GM12878 (cell line): ENCODE results near the gene MACROD2. TPM values are rescaled to one million over a fixed set of nuclear protein-coding genes. Genes with fewer than 3 reads are reported as not detected.

Experiments used
- ATAC-seq: fragments of 200-7000 bp; cut with Tn5 transposase; 3 replicates; pipeline ENCODE4 v1.9.1; 2020; ENCODE audit warnings: mild to moderate bottlenecking, moderate library complexity
- BruUV-seq: library from RNA; stranded (reverse); fragments of 400-500 nt; replicated peaks from 2 replicates; lab custom pipeline; 2021; lab: Mats Ljungman, UMichigan
- CTCF ChIA-PET: fragments of 300-600 bp; sonication (Branson Sonifier 250); formaldehyde crosslinking; extraction: SDS; loops from one replicate; lab custom pipeline; 2021; ENCODE audit warnings: inconsistent platforms; lab: Yijun Ruan, JAX
- POLR2A ChIA-PET: fragments of 350-600 bp; formaldehyde crosslinking; extraction: SDS; loops from one replicate; lab custom pipeline; 2021; ENCODE audit warnings: inconsistent platforms; lab: Charles Lee
- RAD21 ChIA-PET: fragments of 300-600 bp; sonication (Branson Sonifier 250); formaldehyde crosslinking; loops from one replicate; lab custom pipeline; 2023; ENCODE audit warnings: antibody characterized with exemption; ENCODE audit not compliant: unreplicated experiment; lab: Charles Lee
- SMC1A ChIA-PET: fragments of 300-600 bp; sonication (Branson Sonifier 250); formaldehyde crosslinking; loops from one replicate; lab custom pipeline; 2023; ENCODE audit not compliant: unreplicated experiment, uncharacterized antibody; lab: Charles Lee
- DNase-seq: peaks from one replicate; pipeline ENCODE4 v3.0.0-alpha.2; 2011; ENCODE audit warnings: low read depth, low spot score
- FAIRE-seq: peaks from 3 replicates; lab custom pipeline; 2011; peaks lifted over from hg19 to GRCh38; lab: Jason Lieb, UNC
- H2AFZ ChIP-seq: 2 replicates; pipeline ENCODE4 v1.6.0; 2011; ENCODE audit warnings: low read depth, low read length, control low read depth; ENCODE audit not compliant: control insufficient read depth
- H3K27ac ChIP-seq: 2 replicates; pipeline ENCODE4 v1.5.1; 2011; ENCODE audit warnings: control low read depth; ENCODE audit not compliant: control insufficient read depth, insufficient read depth
- H3K27me3 ChIP-seq, 2 experiments: replicated peaks in 1 of 2; 2 replicates each; pipeline versions ENCODE4 v1.6.0 to v1.6.1; 2011; ENCODE audit warnings: low read length in 1 of 2; ENCODE audit not compliant: control insufficient read depth in 2 of 2, insufficient read depth in 2 of 2
- H3K36me3 ChIP-seq, 2 experiments: 2 replicates each; pipeline ENCODE4 v1.5.1; 2011; ENCODE audit warnings: low read length in 1 of 2; ENCODE audit not compliant: control insufficient read depth in 2 of 2, insufficient read depth in 2 of 2
- H3K4me1 ChIP-seq: 2 replicates; pipeline ENCODE4 v1.6.1; 2011; ENCODE audit warnings: mild to moderate bottlenecking, low read length, moderate library complexity, mixed read lengths; ENCODE audit not compliant: control insufficient read depth, insufficient read depth
- H3K4me2 ChIP-seq: 2 replicates; pipeline ENCODE4 v1.6.0; 2011; ENCODE audit warnings: control low read depth; ENCODE audit not compliant: control insufficient read depth, insufficient read depth
- H3K4me3 ChIP-seq: fragments of 200-600 bp; sonication (generic); 2 replicates; pipeline ENCODE4 v1.5.1; 2016
- H3K79me2 ChIP-seq: 2 replicates; pipeline ENCODE4 v1.6.0; 2011; ENCODE audit warnings: low read length; ENCODE audit not compliant: control insufficient read depth, insufficient read depth
- H3K9ac ChIP-seq: 2 replicates; pipeline ENCODE4 v1.8.0; 2011; ENCODE audit warnings: low read length, control low read depth, mixed read lengths; ENCODE audit not compliant: control insufficient read depth, insufficient read depth
- H3K9me3 ChIP-seq: replicated peaks from 3 replicates; pipeline ENCODE4 v1.5.1; 2011; ENCODE audit warnings: mild to moderate bottlenecking, low read length; ENCODE audit not compliant: control insufficient read depth, insufficient read depth
- H4K20me1 ChIP-seq: 2 replicates; pipeline ENCODE4 v1.6.0; 2011; ENCODE audit not compliant: control insufficient read depth, insufficient read depth
- ATF2 ChIP-seq: IDR thresholded peaks from 2 replicates; pipeline ENCODE4 v1.6.1; 2012; ENCODE audit warnings: low read length, inconsistent platforms
- BMI1 ChIP-seq: fragments of 450-650 bp; IDR thresholded peaks from 2 replicates; pipeline ENCODE4 v1.6.1; 2016; ENCODE audit warnings: mild to moderate bottlenecking, moderate library complexity, borderline replicate concordance
- BRCA1 ChIP-seq: IDR thresholded peaks from 2 replicates; pipeline ENCODE4 v1.6.1; 2011; ENCODE audit warnings: low read depth, low read length, improper control_type of control experiment
- KDM1A ChIP-seq: fragments of 200-600 bp; sonication (generic); IDR thresholded peaks from 2 replicates; pipeline ENCODE4 v1.6.1; 2016; ENCODE audit warnings: borderline replicate concordance
- RAD21 ChIP-seq: IDR thresholded peaks from 2 replicates; pipeline ENCODE4 v1.6.1; 2011; ENCODE audit warnings: mild to moderate bottlenecking, low read depth, low read length, moderate library complexity; ENCODE audit not compliant: insufficient read depth
- ZNF24 ChIP-seq: fragments of 450-650 bp; IDR thresholded peaks from 2 replicates; pipeline ENCODE4 v1.6.1; 2017; ENCODE audit warnings: antibody characterized with exemption, mild to moderate bottlenecking
- ZNF384 ChIP-seq: IDR thresholded peaks from 2 replicates; pipeline ENCODE4 v1.6.1; 2012; ENCODE audit warnings: low read depth, mild to moderate bottlenecking, low read length, improper control_type of control experiment, borderline replicate concordance
- WGBS: methylation state at CpG from one replicate; pipeline ENCODE4 v1.1.6; 2016; ENCODE audit warnings: low lambda C conversion rate; ENCODE audit not compliant: insufficient replicate concordance, insufficient coverage; ENCODE audit errors: missing lambda C conversion rate; 5-methylcytosine and 5-hydroxymethylcytosine counted together
- in situ Hi-C: fragments of 300-500 bp; cut with MboI; formaldehyde crosslinking; loops from 9 replicates; pipeline ENCODE4 v1.14.3; 2018; ENCODE audit warnings: mixed read lengths
- intact Hi-C: fragments of 100-400 bp; cut with micrococcal nuclease; formaldehyde crosslinking; loops from one replicate; pipeline ENCODE4 v1.14.2; 2022; ENCODE audit not compliant: unreplicated experiment
- polyA plus RNA-seq, 11 experiments: library from polyadenylated mRNA; depleted of rRNA in 4 of 11; unstranded in 6 of 11; stranded (reverse) in 5 of 11; fragments of >200 nt; fragmentation: Nextera tagmentation in 4 of 11; fragmentation: Illumina TruSeq in 1 of 11; extraction: Ambion mirVana in 4 of 11; extraction: Trizol in 1 of 11; gene quantifications; 1 replicate in 1 of 11; 2 replicates in 10 of 11; pipeline versions ENCODE4 v1.2.1 to v1.2.3, GENCODE V29; 2011 to 2016; ENCODE audit warnings: inconsistent platforms in 2 of 11, missing spikeins in 2 of 11, low read depth in 1 of 11
- total RNA-seq, 4 experiments: library from RNA; depleted of rRNA in 3 of 4; stranded (reverse); fragments of >200 nt in 3 of 4; fragmentation: Illumina TruSeq in 1 of 4; extraction: Trizol in 1 of 4; gene quantifications; 2 replicates each; pipeline versions ENCODE4 v1.2.1 to v1.2.3, GENCODE V29; 2013 to 2021
- TF ChIP-seq, protein P1 (sequence below): fragments of 450-650 bp; IDR thresholded peaks from 2 replicates; pipeline ENCODE4 v1.6.1; 2016; ENCODE audit warnings: mild to moderate bottlenecking, moderate library complexity, borderline replicate concordance
- TF ChIP-seq, protein P2 (sequence below): IDR thresholded peaks from 2 replicates; pipeline ENCODE4 v1.6.1; 2012; ENCODE audit warnings: mild to moderate bottlenecking, low read depth, low read length

The MACROD2 gene
- total and polyA plus RNA-seq, 10 of the 15 experiments (the other 5 are each of a cell fraction or from before 2014, with no cell fraction given) = 1.1 to 21.5 (median 2.2) TPM

- H3K36me3 ChIP-seq = no peaks in the 10 kb centered on the region
- H4K20me1 ChIP-seq = no peaks in the 10 kb centered on the region
- no peak for ATAC-seq
- no peak overlapping the region for H3K9ac ChIP-seq
- ChIA-PET SMC1A (no interaction called here), RAD21 (no interaction called here), CTCF (no interaction called here), POLR2A (no interaction called here)
- no TSS peak for BruUV-seq
- in situ Hi-C loops (no loop called here), intact Hi-C loops (no loop called here)
- no peak overlapping the region for H2AFZ ChIP-seq
- FAIRE-seq = no peak
- no peaks in the 10 kb centered on the region; a peak in 1 of 4 replicates for H3K27me3 ChIP-seq
- TF ChIP-seq, protein P1, sequence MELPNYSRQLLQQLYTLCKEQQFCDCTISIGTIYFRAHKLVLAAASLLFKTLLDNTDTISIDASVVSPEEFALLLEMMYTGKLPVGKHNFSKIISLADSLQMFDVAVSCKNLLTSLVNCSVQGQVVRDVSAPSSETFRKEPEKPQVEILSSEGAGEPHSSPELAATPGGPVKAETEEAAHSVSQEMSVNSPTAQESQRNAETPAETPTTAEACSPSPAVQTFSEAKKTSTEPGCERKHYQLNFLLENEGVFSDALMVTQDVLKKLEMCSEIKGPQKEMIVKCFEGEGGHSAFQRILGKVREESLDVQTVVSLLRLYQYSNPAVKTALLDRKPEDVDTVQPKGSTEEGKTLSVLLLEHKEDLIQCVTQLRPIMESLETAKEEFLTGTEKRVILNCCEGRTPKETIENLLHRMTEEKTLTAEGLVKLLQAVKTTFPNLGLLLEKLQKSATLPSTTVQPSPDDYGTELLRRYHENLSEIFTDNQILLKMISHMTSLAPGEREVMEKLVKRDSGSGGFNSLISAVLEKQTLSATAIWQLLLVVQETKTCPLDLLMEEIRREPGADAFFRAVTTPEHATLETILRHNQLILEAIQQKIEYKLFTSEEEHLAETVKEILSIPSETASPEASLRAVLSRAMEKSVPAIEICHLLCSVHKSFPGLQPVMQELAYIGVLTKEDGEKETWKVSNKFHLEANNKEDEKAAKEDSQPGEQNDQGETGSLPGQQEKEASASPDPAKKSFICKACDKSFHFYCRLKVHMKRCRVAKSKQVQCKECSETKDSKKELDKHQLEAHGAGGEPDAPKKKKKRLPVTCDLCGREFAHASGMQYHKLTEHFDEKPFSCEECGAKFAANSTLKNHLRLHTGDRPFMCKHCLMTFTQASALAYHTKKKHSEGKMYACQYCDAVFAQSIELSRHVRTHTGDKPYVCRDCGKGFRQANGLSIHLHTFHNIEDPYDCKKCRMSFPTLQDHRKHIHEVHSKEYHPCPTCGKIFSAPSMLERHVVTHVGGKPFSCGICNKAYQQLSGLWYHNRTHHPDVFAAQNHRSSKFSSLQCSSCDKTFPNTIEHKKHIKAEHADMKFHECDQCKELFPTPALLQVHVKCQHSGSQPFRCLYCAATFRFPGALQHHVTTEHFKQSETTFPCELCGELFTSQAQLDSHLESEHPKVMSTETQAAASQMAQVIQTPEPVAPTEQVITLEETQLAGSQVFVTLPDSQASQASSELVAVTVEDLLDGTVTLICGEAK = no peak
- no peak for TF ChIP-seq ATF2
- no peak for TF ChIP-seq BMI1
- no peak for TF ChIP-seq KDM1A
- TF ChIP-seq RAD21 = no peak
- TF ChIP-seq, protein P2, sequence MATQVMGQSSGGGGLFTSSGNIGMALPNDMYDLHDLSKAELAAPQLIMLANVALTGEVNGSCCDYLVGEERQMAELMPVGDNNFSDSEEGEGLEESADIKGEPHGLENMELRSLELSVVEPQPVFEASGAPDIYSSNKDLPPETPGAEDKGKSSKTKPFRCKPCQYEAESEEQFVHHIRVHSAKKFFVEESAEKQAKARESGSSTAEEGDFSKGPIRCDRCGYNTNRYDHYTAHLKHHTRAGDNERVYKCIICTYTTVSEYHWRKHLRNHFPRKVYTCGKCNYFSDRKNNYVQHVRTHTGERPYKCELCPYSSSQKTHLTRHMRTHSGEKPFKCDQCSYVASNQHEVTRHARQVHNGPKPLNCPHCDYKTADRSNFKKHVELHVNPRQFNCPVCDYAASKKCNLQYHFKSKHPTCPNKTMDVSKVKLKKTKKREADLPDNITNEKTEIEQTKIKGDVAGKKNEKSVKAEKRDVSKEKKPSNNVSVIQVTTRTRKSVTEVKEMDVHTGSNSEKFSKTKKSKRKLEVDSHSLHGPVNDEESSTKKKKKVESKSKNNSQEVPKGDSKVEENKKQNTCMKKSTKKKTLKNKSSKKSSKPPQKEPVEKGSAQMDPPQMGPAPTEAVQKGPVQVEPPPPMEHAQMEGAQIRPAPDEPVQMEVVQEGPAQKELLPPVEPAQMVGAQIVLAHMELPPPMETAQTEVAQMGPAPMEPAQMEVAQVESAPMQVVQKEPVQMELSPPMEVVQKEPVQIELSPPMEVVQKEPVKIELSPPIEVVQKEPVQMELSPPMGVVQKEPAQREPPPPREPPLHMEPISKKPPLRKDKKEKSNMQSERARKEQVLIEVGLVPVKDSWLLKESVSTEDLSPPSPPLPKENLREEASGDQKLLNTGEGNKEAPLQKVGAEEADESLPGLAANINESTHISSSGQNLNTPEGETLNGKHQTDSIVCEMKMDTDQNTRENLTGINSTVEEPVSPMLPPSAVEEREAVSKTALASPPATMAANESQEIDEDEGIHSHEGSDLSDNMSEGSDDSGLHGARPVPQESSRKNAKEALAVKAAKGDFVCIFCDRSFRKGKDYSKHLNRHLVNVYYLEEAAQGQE = no peak
- TF ChIP-seq ZNF384 = no peak
- no peak for TF ChIP-seq BRCA1
- TF ChIP-seq ZNF24 = no peak
- H3K9me3 ChIP-seq = no peaks in the 10 kb centered on the region
- DNase-seq = no peak
- 0% methylated on average over 2 of the region's 2 CpGs for WGBS
- no peak overlapping the region for H3K4me2 ChIP-seq
- H3K4me3 ChIP-seq = no peak overlapping the region
- no peaks in the 10 kb centered on the region for H3K4me1 ChIP-seq
- H3K79me2 ChIP-seq = no peaks in the 10 kb centered on the region
- no peak overlapping the region for H3K27ac ChIP-seq
Observed at GRCh38 chr20:14622796-14623195, 627.5 kb downstream of the MACROD2 start.
